Measurements from ENCODE around the gene FAAP24. TPM values are rescaled to one million over a fixed set of nuclear protein-coding genes. Genes with fewer than 3 reads are reported as not detected.

FAAP24 gene
- total and polyA plus RNA-seq, 2 of the 8 experiments (the other 6 are each of a cell fraction or from before 2014, with no cell fraction given), result 3.3 to 4.2 TPM

DNA sequence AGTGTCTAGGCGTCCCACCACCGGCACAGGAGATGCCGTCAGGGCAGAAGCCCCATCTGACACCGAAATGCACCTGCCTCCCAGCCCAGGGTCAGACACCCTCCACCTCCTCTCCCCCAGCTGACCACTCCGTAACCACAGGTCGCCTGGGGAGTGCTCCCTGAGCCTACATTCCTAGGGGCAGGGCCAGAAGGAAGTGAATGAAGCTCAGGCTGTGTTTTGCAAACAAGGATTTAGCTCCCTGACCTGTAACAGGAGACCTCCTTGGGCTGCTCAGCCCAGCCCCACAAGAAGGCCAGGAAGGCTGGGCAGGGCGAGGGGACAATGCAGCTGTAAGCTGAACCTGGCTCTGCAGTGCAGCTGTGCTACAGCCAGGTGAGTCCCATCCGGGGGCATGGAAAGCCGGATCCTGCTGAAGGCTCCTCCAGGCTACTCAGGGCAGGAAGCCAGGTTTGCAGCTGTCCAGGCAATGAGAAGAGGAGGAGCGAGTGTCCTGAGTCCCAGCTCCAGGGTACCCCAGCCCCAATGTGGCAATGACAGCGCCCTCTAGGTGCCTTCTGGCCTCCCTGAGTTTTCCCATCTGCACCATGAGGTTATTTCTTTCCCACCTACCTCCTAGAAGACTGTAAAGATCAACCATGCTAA is 50.6 kb downstream of the FAAP24 start:
- Histone ChIP-seq H2AFZ (ENCODE audit: low read length) (no peak overlapping the region), H4K20me1 (replicated peaks in 1 of 2; ENCODE audit: control insufficient read depth in 1 of 2, insufficient read depth in 2 of 2, low read length in 2 of 2) (no peaks in the 10 kb centered on the region), H4K5ac (ENCODE audit: insufficient read length, low read depth, low read length) (peak overlapping the region; percentile 64), H2BK12ac (ENCODE audit: low read depth, low read length) (peak overlapping the region; percentile 75; the same call in 1 of the 2 replicates), H3K56ac (replicated peaks; ENCODE audit: insufficient read length, low read depth, low read length) (no peak overlapping the region), H2BK15ac (ENCODE audit: low read length) (no peak overlapping the region), H4K8ac (ENCODE audit: extremely low read depth, insufficient read depth, low read length) (no peak overlapping the region; the same call in 1 of the 2 replicates), H3K36me3 (ENCODE audit: control insufficient read depth in 2 of 4, insufficient read depth in 4 of 4, low read length in 3 of 4) (peaks cover 0 to 14% (median 1%) of the 10 kb centered on the region in 4 experiments; a peak in 3 of 8 replicates), H3K79me2 (ENCODE audit: control insufficient read depth in 1 of 2, insufficient read depth in 2 of 2, low read length in 2 of 2) (no peaks in the 10 kb centered on the region), H2AK5ac (ENCODE audit: low read depth, low read length) (no peak overlapping the region), H3K18ac (ENCODE audit: extremely low read depth, low read length) (peak overlapping the region; percentile 83), H2BK120ac (replicated peaks; ENCODE audit: low read depth, low read length) (no peak overlapping the region), H3K23ac (ENCODE audit: insufficient read length) (no peak overlapping the region), H3K27me3 (replicated peaks in 1 of 4; ENCODE audit: control insufficient read depth in 3 of 4, extremely low read depth in 1 of 4, insufficient read depth in 3 of 4, low read length in 3 of 4) (no peaks in the 10 kb centered on the region), H3K9ac (replicated peaks in 1 of 4; ENCODE audit: extremely low read depth in 1 of 4, low read depth in 3 of 4, low read length in 3 of 4) (no peak overlapping the region), H3K4ac (replicated peaks; ENCODE audit: insufficient read length, low read depth, low read length) (no peak overlapping the region), H3K14ac (ENCODE audit: insufficient read length) (no peak overlapping the region), H4K91ac (replicated peaks; ENCODE audit: insufficient read length, low read length) (peak overlapping the region; percentile 93), H3K79me1 (ENCODE audit: low read depth, low read length) (no peaks in the 10 kb centered on the region), H3K9me3 (ENCODE audit: insufficient read depth in 2 of 2, low read depth in 1 of 2, low read length in 1 of 2) (no peaks in the 10 kb centered on the region), H3K4me2 (ENCODE audit: insufficient read depth in 1 of 2, low read depth in 2 of 2, low read length in 2 of 2) (peak overlapping the region; percentile 47 to 66), H3K4me3 (ENCODE audit: extremely low read depth in 1 of 4, insufficient read depth in 2 of 4, low read depth in 3 of 4, low read length in 4 of 4) (peak overlapping the region in 1 of 4 experiments; percentile 33; a peak in 2 of 8 replicates), H3K27ac (ENCODE audit: low read depth, low read length) (peak overlapping the region; percentile 69), H3K4me1 (replicated peaks in 1 of 4; ENCODE audit: control insufficient read depth in 3 of 4, insufficient read depth in 4 of 4, low read length in 3 of 4) (peaks cover 4 to 20% (median 13%) of the 10 kb centered on the region in 4 experiments), H2BK5ac (ENCODE audit: low read depth, low read length) (peak overlapping the region; percentile 89), H3K23me2 (ENCODE audit: low read depth, low read length) (no peaks in the 10 kb centered on the region; the same call in 1 of the 2 replicates), H2BK20ac (ENCODE audit: low read length) (0 out of 2 replicates have a peak overlapping the region, but pooled peaks have one; percentile 43)
- FAIRE-seq (peak; percentile 86), DNase-seq (ENCODE audit: low read depth in 1 of 2, low spot score in 2 of 2) (peak; percentile 63 to 83)
- ChIA-PET POLR2A (ENCODE audit: partially characterized antibody) (interaction anchor here (0.6 to 1.4 kb wide), 4 partner anchors 10 to 101 kb away, joined by 3 to 9 read pairs (median 4); no protein-coding TSS in a partner anchor), CTCF (ENCODE audit: partially characterized antibody) (interaction anchor here (0.6 to 2.6 kb wide), 27 partner anchors 9 to 1121 kb away, joined by 3 to 26 read pairs (median 4); partner anchors contain the start of gene GPATCH1)
- WGBS, 2 experiments (ENCODE audit: extremely low coverage in 1 of 2, insufficient coverage in 1 of 2, insufficient read length in 1 of 2, insufficient replicate concordance in 2 of 2, low coverage in 1 of 2, low lambda C conversion rate in 2 of 2, missing lambda C conversion rate in 1 of 2), result 8% methylated on average over 11 of the region's 11 CpGs; no CpG with 5 or more reads in 1 of the 2 experiments
- TF ChIP-seq RNF2 (IDR thresholded peaks at IDR 0.05; ENCODE audit: borderline replicate concordance, low read depth, low read length, missing control alignments, poor library complexity, severe bottlenecking) (no peak), POU5F1 (IDR thresholded peaks at IDR 0.05; ENCODE audit: low read depth, low read length) (no peak), SUZ12 (IDR thresholded peaks at IDR 0.05; ENCODE audit: low read length) (no peak), POLR2AphosphoS5 (IDR thresholded peaks at IDR 0.05; ENCODE audit: low read depth, low read length) (no peak; the same call in 1 of the 2 replicates), HDAC2 (IDR thresholded peaks at IDR 0.05; ENCODE audit: borderline replicate concordance in 1 of 2, low read depth in 2 of 2, low read length in 2 of 2) (peak in 1 of 2 experiments; percentile 65; a peak in 1 of 4 replicates), CBX5 (IDR thresholded peaks at IDR 0.05; ENCODE audit: low read depth, low read length) (no peak)
- TF ChIP-seq, protein P1, sequence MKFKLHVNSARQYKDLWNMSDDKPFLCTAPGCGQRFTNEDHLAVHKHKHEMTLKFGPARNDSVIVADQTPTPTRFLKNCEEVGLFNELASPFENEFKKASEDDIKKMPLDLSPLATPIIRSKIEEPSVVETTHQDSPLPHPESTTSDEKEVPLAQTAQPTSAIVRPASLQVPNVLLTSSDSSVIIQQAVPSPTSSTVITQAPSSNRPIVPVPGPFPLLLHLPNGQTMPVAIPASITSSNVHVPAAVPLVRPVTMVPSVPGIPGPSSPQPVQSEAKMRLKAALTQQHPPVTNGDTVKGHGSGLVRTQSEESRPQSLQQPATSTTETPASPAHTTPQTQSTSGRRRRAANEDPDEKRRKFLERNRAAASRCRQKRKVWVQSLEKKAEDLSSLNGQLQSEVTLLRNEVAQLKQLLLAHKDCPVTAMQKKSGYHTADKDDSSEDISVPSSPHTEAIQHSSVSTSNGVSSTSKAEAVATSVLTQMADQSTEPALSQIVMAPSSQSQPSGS (IDR thresholded peaks at IDR 0.05; ENCODE audit: low read length), result no peak
- TF ChIP-seq, protein P2, sequence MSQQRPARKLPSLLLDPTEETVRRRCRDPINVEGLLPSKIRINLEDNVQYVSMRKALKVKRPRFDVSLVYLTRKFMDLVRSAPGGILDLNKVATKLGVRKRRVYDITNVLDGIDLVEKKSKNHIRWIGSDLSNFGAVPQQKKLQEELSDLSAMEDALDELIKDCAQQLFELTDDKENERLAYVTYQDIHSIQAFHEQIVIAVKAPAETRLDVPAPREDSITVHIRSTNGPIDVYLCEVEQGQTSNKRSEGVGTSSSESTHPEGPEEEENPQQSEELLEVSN (IDR thresholded peaks at IDR 0.05), result no peak
